ENCODE measurements around the gene P3R3URF. TPM values are rescaled to one million over a fixed set of nuclear protein-coding genes. Genes with fewer than 3 reads are reported as not detected.

The P3R3URF gene
- total and polyA plus RNA-seq, 4 donors = not detected

DNA sequence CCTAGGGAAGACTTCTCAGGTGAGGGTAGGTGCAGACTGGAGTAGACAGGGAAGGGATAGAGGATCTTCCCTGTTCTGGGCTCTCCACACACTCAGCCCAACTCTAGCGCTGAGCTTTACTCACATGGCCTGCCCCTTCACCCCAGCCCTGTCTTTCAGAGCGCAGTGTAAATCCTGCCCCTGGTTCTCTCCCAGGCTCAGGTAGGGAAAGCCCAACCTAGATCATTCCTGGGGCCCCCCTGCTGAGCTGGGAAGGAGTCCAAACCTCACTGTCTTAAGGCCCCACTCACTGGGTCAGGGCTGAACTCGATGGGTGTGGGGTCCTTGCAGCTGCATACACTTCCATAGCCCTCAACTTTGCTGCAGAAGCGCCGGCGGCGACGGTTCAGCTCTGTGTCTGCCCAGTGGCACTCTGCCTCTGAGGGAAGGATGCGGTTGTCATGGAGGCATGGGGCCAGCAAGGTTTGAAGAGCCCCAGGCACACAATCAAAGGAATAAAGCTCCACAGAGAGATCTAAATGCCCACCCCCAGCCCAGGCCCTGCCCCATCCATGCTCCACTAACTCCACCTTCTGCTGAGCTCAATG is 17.8 kb upstream of the P3R3URF start:
- Histone ChIP-seq H3K9me3 (ENCODE audit: control insufficient read depth in 4 of 4, low read length in 3 of 4) (no peaks in the 10 kb centered on the region), H3K4me1 (ENCODE audit: control insufficient read depth in 4 of 4, insufficient read depth in 4 of 4, low read length in 3 of 4) (peaks cover 3 to 45% (median 26%) of the 10 kb centered on the region in 4 donors), H3K4me3 (ENCODE audit: low read depth in 1 of 3, low read length in 3 of 3) (no peak overlapping the region), H3K27ac (ENCODE audit: low read depth in 1 of 2, low read length in 2 of 2) (no peak overlapping the region), H3K36me3 (ENCODE audit: control insufficient read depth in 4 of 4, insufficient read depth in 3 of 4, low read depth in 1 of 4, low read length in 3 of 4) (peaks cover 9 to 38% (median 29%) of the 10 kb centered on the region in 4 donors), H3K9ac (ENCODE audit: low read depth in 1 of 2, low read length in 2 of 2) (no peak overlapping the region), H3K27me3 (ENCODE audit: control insufficient read depth in 4 of 4, insufficient read depth in 4 of 4, low read length in 3 of 4) (no peaks in the 10 kb centered on the region)
- no peak for DNase-seq (ENCODE audit: low spot score)
- TF ChIP-seq RXRA (IDR thresholded peaks at IDR 0.05) (no peak), YY1 (IDR thresholded peaks at IDR 0.05) (no peak), NR2F2 (IDR thresholded peaks at IDR 0.05) (no peak), FOXA2 (IDR thresholded peaks at IDR 0.05) (no peak), HNF4A (conservative IDR thresholded peaks at IDR 0.05) (no peak), EGR1 (IDR thresholded peaks at IDR 0.05; ENCODE audit: low read depth in 2 of 2) (no peak), FOXA1 (IDR thresholded peaks at IDR 0.05) (no peak), HNF4G (IDR thresholded peaks at IDR 0.05) (no peak), TAF1 (conservative IDR thresholded peaks at IDR 0.05) (no peak), GABPA (IDR thresholded peaks at IDR 0.05 in 1 of 2, conservative IDR thresholded peaks at IDR 0.05 in 1 of 2) (no peak), RAD21 (IDR thresholded peaks at IDR 0.05) (no peak), JUND (IDR thresholded peaks at IDR 0.05) (no peak), SP1 (IDR thresholded peaks at IDR 0.05) (no peak)
- TF ChIP-seq, protein P1, sequence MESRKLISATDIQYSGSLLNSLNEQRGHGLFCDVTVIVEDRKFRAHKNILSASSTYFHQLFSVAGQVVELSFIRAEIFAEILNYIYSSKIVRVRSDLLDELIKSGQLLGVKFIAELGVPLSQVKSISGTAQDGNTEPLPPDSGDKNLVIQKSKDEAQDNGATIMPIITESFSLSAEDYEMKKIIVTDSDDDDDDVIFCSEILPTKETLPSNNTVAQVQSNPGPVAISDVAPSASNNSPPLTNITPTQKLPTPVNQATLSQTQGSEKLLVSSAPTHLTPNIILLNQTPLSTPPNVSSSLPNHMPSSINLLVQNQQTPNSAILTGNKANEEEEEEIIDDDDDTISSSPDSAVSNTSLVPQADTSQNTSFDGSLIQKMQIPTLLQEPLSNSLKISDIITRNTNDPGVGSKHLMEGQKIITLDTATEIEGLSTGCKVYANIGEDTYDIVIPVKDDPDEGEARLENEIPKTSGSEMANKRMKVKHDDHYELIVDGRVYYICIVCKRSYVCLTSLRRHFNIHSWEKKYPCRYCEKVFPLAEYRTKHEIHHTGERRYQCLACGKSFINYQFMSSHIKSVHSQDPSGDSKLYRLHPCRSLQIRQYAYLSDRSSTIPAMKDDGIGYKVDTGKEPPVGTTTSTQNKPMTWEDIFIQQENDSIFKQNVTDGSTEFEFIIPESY (IDR thresholded peaks at IDR 0.05) = no peak
- TF ChIP-seq, protein P2, sequence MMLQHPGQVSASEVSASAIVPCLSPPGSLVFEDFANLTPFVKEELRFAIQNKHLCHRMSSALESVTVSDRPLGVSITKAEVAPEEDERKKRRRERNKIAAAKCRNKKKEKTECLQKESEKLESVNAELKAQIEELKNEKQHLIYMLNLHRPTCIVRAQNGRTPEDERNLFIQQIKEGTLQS (IDR thresholded peaks at IDR 0.05) = no peak
- TF ChIP-seq, protein P3, sequence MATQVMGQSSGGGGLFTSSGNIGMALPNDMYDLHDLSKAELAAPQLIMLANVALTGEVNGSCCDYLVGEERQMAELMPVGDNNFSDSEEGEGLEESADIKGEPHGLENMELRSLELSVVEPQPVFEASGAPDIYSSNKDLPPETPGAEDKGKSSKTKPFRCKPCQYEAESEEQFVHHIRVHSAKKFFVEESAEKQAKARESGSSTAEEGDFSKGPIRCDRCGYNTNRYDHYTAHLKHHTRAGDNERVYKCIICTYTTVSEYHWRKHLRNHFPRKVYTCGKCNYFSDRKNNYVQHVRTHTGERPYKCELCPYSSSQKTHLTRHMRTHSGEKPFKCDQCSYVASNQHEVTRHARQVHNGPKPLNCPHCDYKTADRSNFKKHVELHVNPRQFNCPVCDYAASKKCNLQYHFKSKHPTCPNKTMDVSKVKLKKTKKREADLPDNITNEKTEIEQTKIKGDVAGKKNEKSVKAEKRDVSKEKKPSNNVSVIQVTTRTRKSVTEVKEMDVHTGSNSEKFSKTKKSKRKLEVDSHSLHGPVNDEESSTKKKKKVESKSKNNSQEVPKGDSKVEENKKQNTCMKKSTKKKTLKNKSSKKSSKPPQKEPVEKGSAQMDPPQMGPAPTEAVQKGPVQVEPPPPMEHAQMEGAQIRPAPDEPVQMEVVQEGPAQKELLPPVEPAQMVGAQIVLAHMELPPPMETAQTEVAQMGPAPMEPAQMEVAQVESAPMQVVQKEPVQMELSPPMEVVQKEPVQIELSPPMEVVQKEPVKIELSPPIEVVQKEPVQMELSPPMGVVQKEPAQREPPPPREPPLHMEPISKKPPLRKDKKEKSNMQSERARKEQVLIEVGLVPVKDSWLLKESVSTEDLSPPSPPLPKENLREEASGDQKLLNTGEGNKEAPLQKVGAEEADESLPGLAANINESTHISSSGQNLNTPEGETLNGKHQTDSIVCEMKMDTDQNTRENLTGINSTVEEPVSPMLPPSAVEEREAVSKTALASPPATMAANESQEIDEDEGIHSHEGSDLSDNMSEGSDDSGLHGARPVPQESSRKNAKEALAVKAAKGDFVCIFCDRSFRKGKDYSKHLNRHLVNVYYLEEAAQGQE (IDR thresholded peaks at IDR 0.05) = no peak
- TF ChIP-seq, protein P4, sequence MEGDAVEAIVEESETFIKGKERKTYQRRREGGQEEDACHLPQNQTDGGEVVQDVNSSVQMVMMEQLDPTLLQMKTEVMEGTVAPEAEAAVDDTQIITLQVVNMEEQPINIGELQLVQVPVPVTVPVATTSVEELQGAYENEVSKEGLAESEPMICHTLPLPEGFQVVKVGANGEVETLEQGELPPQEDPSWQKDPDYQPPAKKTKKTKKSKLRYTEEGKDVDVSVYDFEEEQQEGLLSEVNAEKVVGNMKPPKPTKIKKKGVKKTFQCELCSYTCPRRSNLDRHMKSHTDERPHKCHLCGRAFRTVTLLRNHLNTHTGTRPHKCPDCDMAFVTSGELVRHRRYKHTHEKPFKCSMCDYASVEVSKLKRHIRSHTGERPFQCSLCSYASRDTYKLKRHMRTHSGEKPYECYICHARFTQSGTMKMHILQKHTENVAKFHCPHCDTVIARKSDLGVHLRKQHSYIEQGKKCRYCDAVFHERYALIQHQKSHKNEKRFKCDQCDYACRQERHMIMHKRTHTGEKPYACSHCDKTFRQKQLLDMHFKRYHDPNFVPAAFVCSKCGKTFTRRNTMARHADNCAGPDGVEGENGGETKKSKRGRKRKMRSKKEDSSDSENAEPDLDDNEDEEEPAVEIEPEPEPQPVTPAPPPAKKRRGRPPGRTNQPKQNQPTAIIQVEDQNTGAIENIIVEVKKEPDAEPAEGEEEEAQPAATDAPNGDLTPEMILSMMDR (IDR thresholded peaks at IDR 0.05; ENCODE audit: low read depth, low read length, missing input control) = no peak
- TF ChIP-seq, protein P5, sequence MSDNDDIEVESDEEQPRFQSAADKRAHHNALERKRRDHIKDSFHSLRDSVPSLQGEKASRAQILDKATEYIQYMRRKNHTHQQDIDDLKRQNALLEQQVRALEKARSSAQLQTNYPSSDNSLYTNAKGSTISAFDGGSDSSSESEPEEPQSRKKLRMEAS (IDR thresholded peaks at IDR 0.05) = no peak
- WGBS = 95% methylated on average over 9 of the region's 9 CpGs
